Measurements from ENCODE around the gene CZIB.

CZIB gene

GRCh38 chr1:53220171-53220961 is at the start of gene CZIB:
TSS of gene CZIB (minus strand) at chr1:53220634. CDS start at chr1:53220575, 59 bp downstream.
- peak; percentile 88 to 97 for DNase-seq (ENCODE audit: extremely low read depth in 1 of 2, low read depth in 1 of 2)

DNA sequence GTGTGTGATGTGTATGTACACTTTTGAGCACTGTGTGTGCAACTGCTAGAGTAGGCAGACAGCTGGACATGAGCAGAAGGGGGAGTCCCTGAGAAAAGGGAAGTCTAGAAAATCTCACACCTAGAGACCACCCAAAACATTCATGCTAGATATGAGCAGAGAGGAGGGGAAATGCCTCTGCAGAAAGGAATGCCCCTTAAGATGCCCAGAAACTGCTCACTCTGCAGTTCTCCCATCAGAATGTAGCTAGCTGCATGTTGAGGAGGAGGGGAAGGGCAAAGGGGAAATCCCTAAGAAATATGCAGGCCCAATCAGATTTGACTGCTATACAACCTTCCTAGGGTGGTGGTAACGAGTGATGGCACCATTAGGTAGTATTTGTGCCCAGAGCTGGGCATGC is 49.7 kb upstream of the CZIB start:
- DNase-seq (ENCODE audit: extremely low read depth in 1 of 2, low read depth in 1 of 2) = no peak

DNA sequence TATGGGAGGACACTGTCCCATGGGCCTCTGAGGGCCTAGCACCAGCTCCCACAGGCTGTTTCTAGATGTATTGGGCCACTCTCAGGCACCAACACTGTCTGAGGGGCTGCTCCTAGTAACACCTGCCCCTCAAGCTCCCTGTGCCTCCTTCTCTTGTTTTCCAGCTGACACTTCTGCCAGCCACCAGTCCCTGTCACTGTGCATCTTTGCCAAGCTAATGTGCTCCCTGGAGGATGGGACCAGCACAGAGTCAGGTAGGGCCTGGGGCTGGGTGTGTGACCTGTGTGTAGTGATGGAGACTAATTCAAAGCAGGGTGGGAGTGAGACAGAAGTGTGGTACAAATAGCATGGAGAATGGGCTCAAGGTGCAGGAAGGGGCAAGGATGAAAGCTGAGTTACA is 47.3 kb upstream of the CZIB start:
- no peak for DNase-seq (ENCODE audit: extremely low read depth in 1 of 2, low read depth in 1 of 2)

DNA sequence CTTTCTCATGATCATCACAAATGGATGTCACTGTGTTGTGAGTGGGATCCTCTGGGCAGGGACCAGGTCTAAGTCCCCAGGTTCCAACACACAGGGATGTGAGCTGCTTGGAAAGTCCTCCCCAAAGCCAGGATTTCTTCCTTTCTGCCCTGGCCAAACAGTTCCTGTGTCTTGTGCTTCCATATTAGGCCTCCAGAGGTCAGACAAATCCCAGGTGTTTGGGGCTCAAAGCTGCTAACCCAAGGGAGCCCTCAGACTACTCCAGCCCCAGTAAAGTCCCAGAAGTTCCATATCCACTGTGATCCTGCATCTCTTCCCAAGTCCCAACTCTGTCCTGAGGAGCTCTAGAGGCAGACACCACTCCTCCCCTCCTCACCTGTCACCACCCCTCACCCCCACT is 45.6 kb upstream of the CZIB start:
- no peak for DNase-seq (ENCODE audit: extremely low read depth in 1 of 2, low read depth in 1 of 2)

- DNase-seq (ENCODE audit: extremely low read depth in 1 of 2, low read depth in 1 of 2) = no peak
Observed at GRCh38 chr1:53265581-53265980, 45.1 kb upstream of the CZIB start.

GRCh38 chr1:53264048-53264447 is 43.6 kb upstream of the CZIB start:
- DNase-seq (ENCODE audit: extremely low read depth in 1 of 2, low read depth in 1 of 2) = no peak

- DNase-seq (ENCODE audit: extremely low read depth in 1 of 2, low read depth in 1 of 2) = no peak
Observed at GRCh38 chr1:53262000-53262399, 41.6 kb upstream of the CZIB start.

DNA sequence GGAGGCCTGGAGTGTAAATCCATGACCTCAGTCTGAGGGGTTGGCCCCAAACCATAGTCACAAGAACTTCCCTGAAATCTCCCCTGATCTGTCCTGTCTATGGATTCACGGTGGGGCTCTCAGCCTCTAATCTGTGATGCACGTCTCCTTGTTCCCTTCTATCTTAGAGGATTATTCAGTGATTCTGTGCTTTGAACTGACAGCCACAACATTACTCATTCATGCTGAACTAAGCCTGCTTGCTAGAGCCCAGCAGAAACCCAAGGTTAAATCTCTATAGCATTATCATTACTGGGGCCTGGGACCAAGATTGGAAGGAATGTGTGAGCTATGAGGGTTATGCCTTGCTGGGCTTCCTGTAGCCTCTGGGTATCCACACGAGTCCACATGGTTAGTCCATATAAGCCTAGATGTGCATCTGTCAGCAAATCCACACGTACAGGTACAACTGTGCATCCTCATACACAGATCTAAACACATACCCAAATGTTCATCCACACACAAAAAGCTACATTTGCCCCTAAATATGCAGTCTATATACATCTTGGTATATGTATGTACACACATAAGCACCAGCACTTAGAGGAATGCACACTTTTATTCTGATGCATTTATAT is 40.3 kb upstream of the CZIB start:
- DNase-seq (ENCODE audit: extremely low read depth in 1 of 2, low read depth in 1 of 2) = no peak

DNA sequence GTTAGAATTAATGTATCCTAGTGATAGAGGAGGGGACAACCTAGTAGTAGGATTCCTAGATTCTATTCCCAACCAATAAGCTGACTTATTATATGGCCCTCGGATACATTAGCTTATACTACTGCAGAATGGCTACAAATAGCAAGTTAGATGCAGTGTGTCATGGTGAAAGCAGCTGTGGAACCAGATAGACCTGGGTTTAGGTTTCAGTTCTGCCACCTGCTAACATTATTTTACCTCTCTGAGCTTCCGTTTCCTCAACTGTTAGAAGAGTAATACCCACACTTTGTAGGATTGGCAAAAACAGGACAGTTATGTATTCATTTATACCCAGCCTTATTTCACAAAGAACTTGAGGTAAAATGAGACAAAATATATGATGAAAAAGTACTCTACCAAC is 39.5 kb upstream of the CZIB start:
- DNase-seq (ENCODE audit: extremely low read depth in 1 of 2, low read depth in 1 of 2) = no peak

DNA sequence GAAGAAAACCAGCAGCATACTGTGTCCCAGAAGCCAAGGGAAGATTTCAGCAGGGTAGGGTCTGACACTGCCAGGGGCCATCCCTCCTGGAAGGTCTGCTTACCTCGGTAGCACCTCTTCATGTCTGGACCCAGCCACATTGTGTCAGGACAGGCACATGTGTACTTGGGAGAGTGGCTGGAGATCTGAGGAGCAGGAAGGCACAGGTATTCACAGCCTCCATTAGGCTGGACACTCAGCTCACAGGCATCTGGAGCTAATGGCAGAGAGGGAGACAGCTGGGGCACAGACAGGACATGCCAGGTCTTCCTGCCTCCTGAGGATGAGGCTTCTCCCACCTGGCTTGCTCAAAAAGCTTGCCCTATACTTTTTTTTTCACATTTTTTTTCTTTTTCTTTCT is 37.8 kb upstream of the CZIB start:
- DNase-seq (ENCODE audit: extremely low read depth in 1 of 2, low read depth in 1 of 2) = no peak

DNA sequence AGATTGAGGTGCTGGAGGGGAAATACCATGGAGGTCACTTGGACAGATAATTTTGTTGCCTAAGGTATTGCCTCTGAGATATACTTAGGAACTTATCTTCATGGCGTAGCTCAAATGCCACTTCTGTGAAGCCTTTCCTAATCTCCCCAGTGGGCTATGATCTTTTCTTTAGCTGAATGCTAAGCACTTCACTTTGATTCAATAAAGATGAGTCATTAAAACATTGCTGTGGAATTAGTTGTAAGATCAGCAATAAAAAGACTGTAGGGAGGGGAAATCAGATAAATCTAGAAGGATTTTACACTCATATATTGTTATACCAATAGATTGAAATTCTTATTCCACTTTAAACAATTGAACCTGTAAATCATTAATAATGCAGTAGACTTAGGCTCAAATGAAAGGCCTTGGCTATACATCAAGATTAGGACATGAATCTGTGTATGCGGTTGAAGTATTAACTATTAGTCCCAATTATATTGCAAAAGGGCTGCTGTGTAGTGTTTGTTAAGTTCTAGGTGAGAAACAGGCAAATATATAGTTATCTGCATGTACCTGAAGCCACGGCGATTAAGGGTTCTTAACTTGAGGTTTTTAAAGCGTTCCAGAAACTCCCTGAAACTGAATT is 37.1 kb upstream of the CZIB start:
- no peak for DNase-seq (ENCODE audit: extremely low read depth in 1 of 2, low read depth in 1 of 2)

GRCh38 chr1:53256511-53257453 is 36.3 kb upstream of the CZIB start:
- no peak for DNase-seq (ENCODE audit: extremely low read depth in 1 of 2, low read depth in 1 of 2)

DNA sequence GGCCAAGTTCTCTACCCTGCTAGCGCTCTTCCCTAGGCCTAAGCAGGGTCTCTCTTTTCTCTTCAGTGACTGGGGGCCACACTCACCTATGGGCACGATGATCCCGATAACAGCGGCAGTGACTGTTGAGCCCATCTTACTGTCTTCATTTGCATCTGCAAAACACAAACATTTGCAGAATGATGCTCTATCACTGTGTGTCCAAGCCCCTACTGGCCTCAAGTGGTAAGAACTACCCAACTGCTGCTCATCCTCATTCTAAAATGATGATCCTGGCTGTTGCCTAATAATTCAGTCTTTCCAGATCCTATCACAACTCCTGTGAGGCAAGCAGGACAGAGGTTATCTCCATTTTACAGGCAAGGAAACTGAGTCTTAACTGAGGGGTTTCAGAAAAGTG is 34.6 kb upstream of the CZIB start:
- no peak for DNase-seq (ENCODE audit: extremely low read depth in 1 of 2, low read depth in 1 of 2)

GRCh38 chr1:53254011-53254640 is 33.7 kb upstream of the CZIB start:
- DNase-seq (ENCODE audit: extremely low read depth in 1 of 2, low read depth in 1 of 2) = no peak

GRCh38 chr1:53250325-53250724 is 29.9 kb upstream of the CZIB start:
- DNase-seq (ENCODE audit: extremely low read depth in 1 of 2, low read depth in 1 of 2) = no peak

- DNase-seq (ENCODE audit: extremely low read depth in 1 of 2, low read depth in 1 of 2) = no peak
Observed at GRCh38 chr1:53249706-53250105, 29.3 kb upstream of the CZIB start.

DNA sequence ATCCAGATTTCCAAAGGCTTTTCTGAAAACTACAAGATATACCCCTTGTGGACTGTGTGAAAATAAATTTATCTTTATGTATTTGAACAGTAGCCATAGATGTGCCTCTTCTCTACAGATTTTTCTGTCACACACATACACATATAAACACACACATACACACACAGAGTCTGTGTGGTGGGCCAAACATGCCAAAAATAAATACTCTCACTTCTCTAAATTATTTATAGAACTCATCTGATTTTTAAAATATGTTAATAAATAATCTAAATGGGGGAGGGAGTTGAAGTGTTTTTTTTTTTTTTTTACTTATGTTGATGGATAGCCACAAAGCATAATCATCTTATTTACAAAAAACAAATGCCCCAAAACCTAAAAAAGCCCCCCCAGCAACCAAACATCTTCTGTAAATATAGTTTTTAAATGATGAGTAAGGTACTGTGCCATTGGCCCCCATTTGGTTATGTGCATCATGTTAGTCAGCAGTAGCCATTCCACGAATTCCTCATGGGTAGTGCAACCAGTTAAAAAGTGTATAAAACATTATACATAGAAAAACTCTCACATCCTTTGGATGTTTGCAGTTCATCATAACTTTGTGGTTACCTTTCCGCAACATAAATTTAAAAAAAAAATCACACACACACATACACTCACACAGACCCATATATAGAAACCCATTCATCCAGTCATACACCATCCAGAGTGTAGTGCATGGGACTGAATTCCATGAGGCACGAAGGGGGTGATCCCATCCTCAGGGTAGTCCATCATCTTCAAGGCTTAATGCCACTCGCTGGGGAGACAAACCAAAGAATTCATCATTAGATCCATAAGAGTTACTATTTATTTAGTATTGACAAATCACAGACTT is 26.1 kb upstream of the CZIB start:
- no peak for DNase-seq (ENCODE audit: extremely low read depth in 1 of 2, low read depth in 1 of 2)

DNA sequence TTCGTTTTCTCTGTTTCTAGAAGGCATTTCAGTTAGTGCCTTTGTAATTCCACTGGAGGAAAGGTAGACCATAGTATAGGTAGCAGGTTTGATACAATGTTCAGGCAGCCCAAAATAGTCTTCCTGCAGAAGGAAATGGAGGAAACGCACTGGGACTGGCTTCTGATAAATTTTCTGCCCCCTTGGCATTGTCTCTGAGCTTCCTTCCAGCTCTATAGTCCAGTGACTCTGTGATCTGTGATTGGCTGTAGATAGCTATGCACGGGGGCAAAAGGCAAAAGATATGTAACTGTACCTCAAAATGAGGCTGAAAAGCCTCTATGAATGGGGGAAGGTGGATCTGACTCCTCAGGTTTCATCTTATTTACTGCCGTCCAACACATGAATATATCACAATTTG is 23.7 kb upstream of the CZIB start:
- DNase-seq (ENCODE audit: extremely low read depth in 1 of 2, low read depth in 1 of 2) = no peak

DNA sequence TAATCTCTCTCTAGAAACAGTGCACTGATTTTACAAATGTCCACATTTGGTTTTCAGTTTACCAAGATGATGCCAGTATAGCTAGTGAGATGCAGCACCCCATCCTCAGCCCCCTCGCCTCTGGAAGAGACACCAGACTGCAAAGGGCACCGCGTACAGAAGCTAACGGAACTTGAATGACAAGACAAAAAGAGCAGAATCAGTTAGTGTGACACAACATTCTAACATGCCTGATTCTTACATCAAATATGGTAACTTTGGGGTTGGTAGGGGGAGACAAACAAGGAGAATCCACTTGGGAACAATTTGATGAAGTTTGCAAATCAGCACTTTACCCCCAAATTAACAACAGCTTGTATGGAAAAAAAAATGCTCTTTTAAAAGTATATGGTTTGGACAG is 21.9 kb upstream of the CZIB start:
- DNase-seq (ENCODE audit: extremely low read depth in 1 of 2, low read depth in 1 of 2) = no peak

GRCh38 chr1:53241828-53242227 is 21.4 kb upstream of the CZIB start:
- DNase-seq (ENCODE audit: extremely low read depth in 1 of 2, low read depth in 1 of 2) = no peak
